Neural cell (in vitro differentiated cells): ENCODE data around the gene DUXB. TPM values are rescaled to one million over a fixed set of nuclear protein-coding genes. Genes with fewer than 3 reads are reported as not detected.

Experiments
- H2AFZ ChIP-seq: fragments of 200-600, 300-800 bp; sonication (generic), shearing (Covaris generic); 2 replicates; pipeline ENCODE4 v1.6.0; 2014; ENCODE audit warnings: low read depth, mild to moderate bottlenecking, antibody characterized with exemption, low read length, moderate library complexity
- H3F3A ChIP-seq: fragments of 200-600 bp; shearing (Covaris generic); 2 replicates; pipeline ENCODE4 v1.6.1; 2016; ENCODE audit warnings: mild to moderate bottlenecking, moderate library complexity, mixed read lengths, antibody characterized with exemption, low read length; ENCODE audit not compliant: insufficient read depth, poor library complexity, severe bottlenecking
- H3K27ac ChIP-seq: fragments of 200-600, 300-800 bp; sonication (generic), shearing (Covaris generic); 2 replicates; pipeline ENCODE4 v1.5.1; 2014; ENCODE audit warnings: mild to moderate bottlenecking, low read length, moderate library complexity
- H3K27me3 ChIP-seq: fragments of 300-800, 200-600 bp; sonication (generic), shearing (Covaris generic); 2 replicates; pipeline ENCODE4 v1.6.0; 2014; ENCODE audit warnings: mild to moderate bottlenecking, low read depth, low read length, moderate library complexity; ENCODE audit not compliant: insufficient read depth
- H3K36me3 ChIP-seq: fragments of 300-800, 200-600 bp; sonication (generic), shearing (Covaris generic); 2 replicates; pipeline ENCODE4 v1.5.1; 2014; ENCODE audit warnings: mild to moderate bottlenecking, antibody characterized with exemption, low read length, moderate library complexity; ENCODE audit not compliant: insufficient read depth
- H3K4me2 ChIP-seq: fragments of 300-800, 200-600 bp; sonication (generic), shearing (Covaris generic); 2 replicates; pipeline ENCODE4 v1.6.0; 2014; ENCODE audit warnings: mild to moderate bottlenecking, low read length
- H3K4me3 ChIP-seq: fragments of 300-800, 200-600 bp; sonication (generic), shearing (Covaris generic); 2 replicates; pipeline ENCODE4 v1.5.1; 2014; ENCODE audit warnings: mild to moderate bottlenecking, low read length, moderate library complexity
- H3K79me2 ChIP-seq: fragments of 200-600 bp; shearing (Covaris generic); replicated peaks from 2 replicates; pipeline ENCODE4 v1.6.0; 2014; ENCODE audit warnings: mild to moderate bottlenecking, low read length, moderate library complexity; ENCODE audit not compliant: insufficient read depth
- H3K9ac ChIP-seq: fragments of 300-800, 200-600 bp; sonication (generic), shearing (Covaris generic); 2 replicates; pipeline ENCODE4 v1.6.1; 2016; ENCODE audit warnings: mild to moderate bottlenecking, low read length, mixed read lengths
- H3K9me2 ChIP-seq: fragments of 200-600 bp; shearing (Covaris generic); 2 replicates; pipeline ENCODE4 v1.6.1; 2016; ENCODE audit warnings: mild to moderate bottlenecking, low read length, mixed read lengths; ENCODE audit not compliant: insufficient read depth
- H3K9me3 ChIP-seq: fragments of 200-600, 300-800 bp; sonication (generic), shearing (Covaris generic); 2 replicates; pipeline ENCODE4 v1.6.1; 2016; ENCODE audit warnings: mild to moderate bottlenecking, mixed run types, low read length, moderate library complexity, mixed read lengths
- H4K20me1 ChIP-seq: fragments of 200-600 bp; shearing (Covaris generic); 2 replicates; pipeline ENCODE4 v1.6.1; 2016; ENCODE audit warnings: mild to moderate bottlenecking, mixed run types; ENCODE audit not compliant: insufficient read depth
- EP300 ChIP-seq: fragments of 450-650 bp; conservative IDR thresholded peaks from 2 replicates; pipeline ENCODE4 v1.6.1; 2014; ENCODE audit warnings: antibody characterized with exemption, mild to moderate bottlenecking, moderate library complexity; ENCODE audit not compliant: poor library complexity, severe bottlenecking
- EZH2 ChIP-seq: fragments of 200-600, 300-800 bp; shearing (Covaris generic), sonication (generic); IDR thresholded peaks from 2 replicates; pipeline ENCODE4 v1.6.1; 2014; ENCODE audit warnings: antibody characterized with exemption, low read length, borderline replicate concordance, mild to moderate bottlenecking; ENCODE audit not compliant: insufficient read depth, poor library complexity, severe bottlenecking
- MXI1 ChIP-seq: fragments of 450-650 bp; conservative IDR thresholded peaks from 2 replicates; pipeline ENCODE4 v1.6.1; 2014; ENCODE audit warnings: antibody characterized with exemption, mild to moderate bottlenecking; ENCODE audit not compliant: poor library complexity, severe bottlenecking
- POLR2AphosphoS5 ChIP-seq: IDR thresholded peaks from 2 replicates; pipeline ENCODE4 v1.6.1; 2012
- RAD21 ChIP-seq: fragments of 450-650 bp; conservative IDR thresholded peaks from 2 replicates; pipeline ENCODE4 v1.6.1; 2014; ENCODE audit warnings: antibody characterized with exemption, mild to moderate bottlenecking, moderate library complexity
- SMC3 ChIP-seq: fragments of 450-650 bp; conservative IDR thresholded peaks from 2 replicates; pipeline ENCODE4 v1.6.1; 2014; ENCODE audit warnings: antibody characterized with exemption, mild to moderate bottlenecking, moderate library complexity; ENCODE audit not compliant: poor library complexity
- TAF1 ChIP-seq: IDR thresholded peaks from 2 replicates; pipeline ENCODE4 v1.6.1; 2012; ENCODE audit warnings: low read depth
- polyA plus RNA-seq: library from polyadenylated mRNA; depleted of rRNA; stranded (reverse); fragments of >200 nt; gene quantifications from 2 replicates; pipeline ENCODE4 v1.2.3, GENCODE V29; 2014
- TF ChIP-seq, protein P1 (sequence below): IDR thresholded peaks from 2 replicates; pipeline ENCODE4 v1.6.1; 2012; ENCODE audit warnings: borderline replicate concordance
- TF ChIP-seq, protein P2 (sequence below): fragments of 450-650 bp; IDR thresholded peaks from 2 replicates; pipeline ENCODE4 v1.5.1; 2014; ENCODE audit warnings: antibody characterized with exemption, mild to moderate bottlenecking, moderate library complexity; ENCODE audit not compliant: poor library complexity, severe bottlenecking

DUXB gene
- polyA plus RNA-seq, 1 donor from 2014 or later: not detected

DNA sequence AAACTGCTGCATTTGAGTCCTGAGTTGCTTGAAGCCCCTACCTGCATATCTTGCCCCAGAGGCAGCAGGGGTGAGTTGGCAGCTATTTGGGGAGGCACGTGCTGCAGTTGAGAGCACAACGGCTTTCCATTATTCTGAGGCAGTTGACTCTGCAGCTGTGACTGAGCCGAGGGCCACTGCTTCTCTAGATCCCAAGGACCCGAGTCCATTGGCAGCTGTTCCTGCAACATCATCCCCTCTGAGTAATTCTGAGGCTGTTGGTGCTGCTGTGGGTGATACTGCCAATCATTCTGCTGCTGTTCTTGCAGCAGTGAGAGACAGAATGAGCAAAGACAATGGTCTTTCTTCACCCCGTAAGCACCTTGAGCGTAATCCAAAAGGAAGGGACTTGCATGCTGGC is 40.9 kb downstream of the DUXB start:
- Histone ChIP-seq H3K9ac (no peak overlapping the region), H3K4me3 (no peak overlapping the region)

DNA sequence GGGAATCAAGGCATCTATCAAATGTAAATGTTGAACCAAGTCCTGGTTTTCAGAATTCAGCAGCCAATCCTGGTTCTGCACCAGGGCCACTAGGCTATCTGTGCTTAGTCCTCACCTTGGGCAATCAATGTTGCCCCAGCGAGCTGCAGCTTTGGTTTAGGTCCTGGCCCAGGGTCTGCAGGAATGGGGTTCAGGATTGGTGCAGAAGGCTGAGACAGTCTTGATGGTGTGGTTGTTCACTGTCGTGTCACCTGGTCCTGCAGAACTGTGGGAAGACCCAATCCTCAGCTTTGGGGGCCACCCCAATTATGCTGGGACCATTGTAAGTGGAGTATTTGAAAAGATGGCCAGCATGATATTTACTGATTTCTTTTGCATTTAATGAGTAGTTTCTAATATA is 43.1 kb downstream of the DUXB start:
- TF ChIP-seq POLR2AphosphoS5 (no peak), EZH2 (no peak), RAD21 (no peak), EP300 (no peak), TAF1 (no peak), SMC3 (no peak), MXI1 (no peak)
- TF ChIP-seq, protein P1, sequence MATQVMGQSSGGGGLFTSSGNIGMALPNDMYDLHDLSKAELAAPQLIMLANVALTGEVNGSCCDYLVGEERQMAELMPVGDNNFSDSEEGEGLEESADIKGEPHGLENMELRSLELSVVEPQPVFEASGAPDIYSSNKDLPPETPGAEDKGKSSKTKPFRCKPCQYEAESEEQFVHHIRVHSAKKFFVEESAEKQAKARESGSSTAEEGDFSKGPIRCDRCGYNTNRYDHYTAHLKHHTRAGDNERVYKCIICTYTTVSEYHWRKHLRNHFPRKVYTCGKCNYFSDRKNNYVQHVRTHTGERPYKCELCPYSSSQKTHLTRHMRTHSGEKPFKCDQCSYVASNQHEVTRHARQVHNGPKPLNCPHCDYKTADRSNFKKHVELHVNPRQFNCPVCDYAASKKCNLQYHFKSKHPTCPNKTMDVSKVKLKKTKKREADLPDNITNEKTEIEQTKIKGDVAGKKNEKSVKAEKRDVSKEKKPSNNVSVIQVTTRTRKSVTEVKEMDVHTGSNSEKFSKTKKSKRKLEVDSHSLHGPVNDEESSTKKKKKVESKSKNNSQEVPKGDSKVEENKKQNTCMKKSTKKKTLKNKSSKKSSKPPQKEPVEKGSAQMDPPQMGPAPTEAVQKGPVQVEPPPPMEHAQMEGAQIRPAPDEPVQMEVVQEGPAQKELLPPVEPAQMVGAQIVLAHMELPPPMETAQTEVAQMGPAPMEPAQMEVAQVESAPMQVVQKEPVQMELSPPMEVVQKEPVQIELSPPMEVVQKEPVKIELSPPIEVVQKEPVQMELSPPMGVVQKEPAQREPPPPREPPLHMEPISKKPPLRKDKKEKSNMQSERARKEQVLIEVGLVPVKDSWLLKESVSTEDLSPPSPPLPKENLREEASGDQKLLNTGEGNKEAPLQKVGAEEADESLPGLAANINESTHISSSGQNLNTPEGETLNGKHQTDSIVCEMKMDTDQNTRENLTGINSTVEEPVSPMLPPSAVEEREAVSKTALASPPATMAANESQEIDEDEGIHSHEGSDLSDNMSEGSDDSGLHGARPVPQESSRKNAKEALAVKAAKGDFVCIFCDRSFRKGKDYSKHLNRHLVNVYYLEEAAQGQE: no peak
- TF ChIP-seq, protein P2, sequence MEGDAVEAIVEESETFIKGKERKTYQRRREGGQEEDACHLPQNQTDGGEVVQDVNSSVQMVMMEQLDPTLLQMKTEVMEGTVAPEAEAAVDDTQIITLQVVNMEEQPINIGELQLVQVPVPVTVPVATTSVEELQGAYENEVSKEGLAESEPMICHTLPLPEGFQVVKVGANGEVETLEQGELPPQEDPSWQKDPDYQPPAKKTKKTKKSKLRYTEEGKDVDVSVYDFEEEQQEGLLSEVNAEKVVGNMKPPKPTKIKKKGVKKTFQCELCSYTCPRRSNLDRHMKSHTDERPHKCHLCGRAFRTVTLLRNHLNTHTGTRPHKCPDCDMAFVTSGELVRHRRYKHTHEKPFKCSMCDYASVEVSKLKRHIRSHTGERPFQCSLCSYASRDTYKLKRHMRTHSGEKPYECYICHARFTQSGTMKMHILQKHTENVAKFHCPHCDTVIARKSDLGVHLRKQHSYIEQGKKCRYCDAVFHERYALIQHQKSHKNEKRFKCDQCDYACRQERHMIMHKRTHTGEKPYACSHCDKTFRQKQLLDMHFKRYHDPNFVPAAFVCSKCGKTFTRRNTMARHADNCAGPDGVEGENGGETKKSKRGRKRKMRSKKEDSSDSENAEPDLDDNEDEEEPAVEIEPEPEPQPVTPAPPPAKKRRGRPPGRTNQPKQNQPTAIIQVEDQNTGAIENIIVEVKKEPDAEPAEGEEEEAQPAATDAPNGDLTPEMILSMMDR: no peak
- H3K36me3 ChIP-seq: peaks cover 7% of the 10 kb centered on the region
- H4K20me1 ChIP-seq: peaks cover 4% of the 10 kb centered on the region
- H3K27ac ChIP-seq: no peak overlapping the region
- H3K4me3 ChIP-seq: no peak overlapping the region
- no peaks in the 10 kb centered on the region for H3K9me3 ChIP-seq
- no peak overlapping the region for H3K4me2 ChIP-seq
- no peaks in the 10 kb centered on the region for H3F3A ChIP-seq
- H3K9ac ChIP-seq: no peak overlapping the region
- H3K79me2 ChIP-seq: peaks cover 23% of the 10 kb centered on the region
- H3K9me2 ChIP-seq: no peaks in the 10 kb centered on the region
- H3K27me3 ChIP-seq: no peaks in the 10 kb centered on the region
- H2AFZ ChIP-seq: no peak overlapping the region

More for the DNA sequence above, 40.9 kb downstream of the DUXB start:
- Histone ChIP-seq H2AFZ (no peak overlapping the region), H3K27me3 (no peaks in the 10 kb centered on the region), H3F3A (no peaks in the 10 kb centered on the region), H4K20me1 (peaks cover 3% of the 10 kb centered on the region), H3K27ac (no peak overlapping the region), H3K36me3 (peaks cover 7% of the 10 kb centered on the region), H3K4me2 (no peak overlapping the region), H3K79me2 (peaks cover 6% of the 10 kb centered on the region), H3K9me3 (no peaks in the 10 kb centered on the region), H3K9me2 (no peaks in the 10 kb centered on the region)
- TF ChIP-seq RAD21: no peak
- no peak for TF ChIP-seq MXI1
- no peak for TF ChIP-seq EZH2
- TF ChIP-seq, protein P2: no peak
- TF ChIP-seq EP300: no peak
- TF ChIP-seq, protein P1: no peak
- TF ChIP-seq SMC3: no peak
- TF ChIP-seq TAF1: no peak
- no peak for TF ChIP-seq POLR2AphosphoS5
